SHP77 treated with DMSO at 0.1 percent for 48 hours (cell line): ENCODE measurements around the gene RNF19B.
A peak's percentile ranks its signal among the peaks of the same experiment; 100 is the strongest.

Experiments
- DNase-seq: peaks from one replicate; lab custom pipeline; 2025; lab: John Stamatoyannopoulos, UW

Gene RNF19B

GRCh38 chr1:32967888-32968568 lies 3.4 kb upstream of the RNF19B start:
- no peak for DNase-seq

GRCh38 chr1:32966900-32967299 lies 2.3 kb upstream of the RNF19B start:
- DNase-seq = no peak

GRCh38 chr1:32965251-32965747 lies 690 bp upstream of the RNF19B start:
- DNase-seq = no peak

- DNase-seq = peak; percentile 32
These were observed 706 bp downstream of the RNF19B start for GRCh38 chr1:32963746-32964460.

GRCh38 chr1:32962248-32962896 lies 2.2 kb downstream of the RNF19B start:
- DNase-seq = no peak

- no peak for DNase-seq
These were observed 3.7 kb downstream of the RNF19B start for GRCh38 chr1:32960819-32961355.

- DNase-seq = no peak
These were observed 4.3 kb downstream of the RNF19B start for GRCh38 chr1:32960342-32960741.

GRCh38 chr1:32958827-32959226 lies 5.8 kb downstream of the RNF19B start:
- no peak for DNase-seq

- no peak for DNase-seq
These were observed 7.6 kb downstream of the RNF19B start for GRCh38 chr1:32957017-32957416.

- DNase-seq = no peak
These were observed 10.4 kb downstream of the RNF19B start for GRCh38 chr1:32954168-32954567.

GRCh38 chr1:32953495-32953894 lies 11.1 kb downstream of the RNF19B start:
- no peak for DNase-seq

- no peak for DNase-seq
These were observed 15.1 kb downstream of the RNF19B start for GRCh38 chr1:32949519-32949918.

GRCh38 chr1:32948905-32949304 lies 15.7 kb downstream of the RNF19B start:
- DNase-seq = no peak

GRCh38 chr1:32948390-32948722 lies 16.3 kb downstream of the RNF19B start:
- no peak for DNase-seq

GRCh38 chr1:32947669-32948389 lies 16.8 kb downstream of the RNF19B start:
- DNase-seq = no peak

- DNase-seq = no peak
These were observed 18.2 kb downstream of the RNF19B start for GRCh38 chr1:32946413-32946812.

- no peak for DNase-seq
These were observed 20.4 kb downstream of the RNF19B start for GRCh38 chr1:32944180-32944579.

- no peak for DNase-seq
These were observed 24.8 kb downstream of the RNF19B start for GRCh38 chr1:32939655-32940371.

GRCh38 chr1:32937061-32937460 lies 27.5 kb downstream of the RNF19B start:
- no peak for DNase-seq

- no peak for DNase-seq
These were observed 30.1 kb downstream of the RNF19B start for GRCh38 chr1:32934535-32934934.

- no peak for DNase-seq
These were observed 30.8 kb downstream of the RNF19B start for GRCh38 chr1:32933742-32934322.
